Activated CD8-positive, alpha-beta memory T cell treated with anti-CD3 and anti-CD28 coated beads, Interleukin-2, amount 50 U/mL, for 24 hours (primary cell): ENCODE results near the gene RNF150.

Experiments used
- DNase-seq: peaks from one replicate; pipeline ENCODE4 v3.0.0-alpha.2; 2020; ENCODE audit errors: extremely low read depth

RNF150 gene

DNA sequence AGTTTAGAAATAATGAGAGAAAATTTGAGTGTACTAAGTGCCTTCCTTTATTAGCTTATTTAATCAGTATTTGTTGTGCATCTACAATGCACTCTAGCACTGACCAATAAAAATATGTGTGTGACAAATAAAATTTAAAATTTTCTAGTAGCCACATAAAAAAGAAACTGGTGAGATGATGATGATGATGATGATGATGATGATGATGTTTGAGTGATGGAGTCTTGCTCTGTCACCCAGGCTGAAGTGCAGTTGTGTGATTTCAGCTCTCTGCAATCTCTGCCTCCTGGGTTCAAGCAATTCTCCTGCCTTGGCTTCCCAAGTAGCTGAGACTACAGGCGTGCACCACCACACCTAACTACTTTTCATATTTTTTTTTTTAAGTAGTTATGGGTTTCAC lies 110.2 kb downstream of the RNF150 start:
- DNase-seq = no peak

DNA sequence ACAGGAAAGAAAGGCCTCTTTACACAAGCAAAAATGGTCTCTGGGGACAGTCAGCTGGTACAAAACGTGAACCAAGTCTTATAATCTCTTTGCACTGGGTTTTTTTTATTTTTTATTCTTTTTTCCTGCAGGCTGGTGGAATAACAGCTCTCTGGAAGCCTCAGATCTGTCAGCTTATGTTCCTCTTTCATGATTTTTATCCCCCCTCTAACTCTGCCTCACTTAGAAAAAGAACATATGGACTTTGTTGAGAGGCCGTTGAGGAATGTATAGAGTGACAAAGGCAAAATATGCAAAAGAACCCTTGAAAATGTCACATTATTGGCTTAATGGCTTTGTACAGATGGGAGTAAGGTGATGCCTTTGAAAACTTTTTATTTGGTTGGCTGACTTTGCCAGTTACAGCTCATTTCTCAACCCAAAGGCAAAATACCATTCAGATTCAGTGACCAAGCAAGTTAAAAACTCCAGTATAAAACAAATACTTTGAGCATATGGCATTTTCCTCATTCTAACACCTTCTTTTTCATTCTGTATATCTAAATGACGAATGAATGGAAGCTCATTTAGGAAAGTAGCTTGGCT lies 111.1 kb downstream of the RNF150 start:
- no peak for DNase-seq

DNA sequence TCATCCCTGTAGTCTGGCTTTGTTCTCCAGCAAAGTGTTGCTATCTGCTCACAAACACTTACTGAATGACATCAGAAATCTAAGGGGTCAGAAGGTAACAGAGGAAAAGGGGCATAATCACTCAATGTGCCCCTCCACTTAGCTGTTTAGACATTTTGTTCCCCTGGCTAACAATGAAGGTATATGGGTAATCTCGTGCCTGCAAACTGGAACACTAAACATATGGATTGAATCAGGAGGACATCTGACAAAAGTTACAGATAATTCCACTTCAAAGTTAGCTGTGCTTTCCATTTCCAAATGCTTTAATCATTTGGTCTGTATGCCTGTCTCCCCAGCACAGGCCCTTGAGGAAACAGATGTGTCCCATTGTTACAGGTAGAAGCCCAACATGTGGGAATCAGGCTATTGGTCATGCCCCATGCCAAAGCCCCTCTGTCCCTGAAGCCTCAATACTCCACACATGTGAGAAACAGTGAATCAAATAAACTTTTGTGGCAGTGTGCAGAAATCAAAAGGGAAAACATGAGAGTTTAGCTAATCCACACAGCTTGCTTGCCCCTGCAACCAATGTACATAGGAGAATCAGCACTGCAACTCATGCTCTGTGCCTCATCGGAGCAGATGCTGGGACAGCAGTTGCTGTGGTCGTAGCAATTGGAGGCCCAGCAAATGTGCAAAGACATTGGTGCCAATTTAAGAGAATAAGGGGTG lies 111.7 kb downstream of the RNF150 start:
- no peak for DNase-seq

DNA sequence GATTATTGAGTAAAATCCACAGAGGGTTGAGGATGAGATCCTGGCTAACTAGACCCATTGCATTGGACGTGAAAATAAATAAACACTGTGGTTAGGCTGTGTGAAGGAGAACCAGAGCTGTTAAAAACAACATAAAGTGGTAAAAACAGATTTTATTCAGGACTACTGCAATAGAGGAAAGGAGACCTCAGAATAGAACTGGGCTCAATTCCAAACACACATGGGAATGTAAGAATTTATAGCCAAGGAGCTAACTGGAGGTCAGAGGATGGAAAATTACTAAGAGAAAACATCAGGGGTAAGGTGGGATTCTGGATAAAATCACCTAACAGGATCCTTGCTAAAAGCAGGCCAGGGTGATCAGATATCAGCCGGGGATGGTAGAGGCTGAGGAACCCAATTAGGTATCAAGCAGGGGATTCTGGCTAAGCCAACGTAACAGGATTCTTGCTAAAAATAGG lies 112.4 kb downstream of the RNF150 start:
- DNase-seq = no peak

DNA sequence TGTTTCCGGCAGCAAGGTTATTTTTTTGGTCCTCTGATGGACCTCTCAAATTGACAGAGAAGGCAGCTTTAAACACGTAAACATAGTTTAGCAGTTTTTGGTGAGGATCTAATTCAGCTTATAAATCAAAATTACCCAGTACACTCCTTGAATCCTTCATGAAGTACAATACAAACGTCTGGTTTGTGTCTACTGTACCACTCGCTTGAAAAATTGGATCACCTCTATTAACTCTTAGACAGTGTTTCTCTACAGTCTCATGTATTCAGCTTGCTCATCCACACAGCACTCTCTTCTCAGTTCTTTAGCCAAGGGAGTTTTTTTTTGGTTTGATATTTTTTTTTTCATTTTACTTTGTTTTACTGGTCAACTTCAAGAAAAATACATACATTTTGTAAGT lies 113.5 kb downstream of the RNF150 start:
- no peak for DNase-seq

DNA sequence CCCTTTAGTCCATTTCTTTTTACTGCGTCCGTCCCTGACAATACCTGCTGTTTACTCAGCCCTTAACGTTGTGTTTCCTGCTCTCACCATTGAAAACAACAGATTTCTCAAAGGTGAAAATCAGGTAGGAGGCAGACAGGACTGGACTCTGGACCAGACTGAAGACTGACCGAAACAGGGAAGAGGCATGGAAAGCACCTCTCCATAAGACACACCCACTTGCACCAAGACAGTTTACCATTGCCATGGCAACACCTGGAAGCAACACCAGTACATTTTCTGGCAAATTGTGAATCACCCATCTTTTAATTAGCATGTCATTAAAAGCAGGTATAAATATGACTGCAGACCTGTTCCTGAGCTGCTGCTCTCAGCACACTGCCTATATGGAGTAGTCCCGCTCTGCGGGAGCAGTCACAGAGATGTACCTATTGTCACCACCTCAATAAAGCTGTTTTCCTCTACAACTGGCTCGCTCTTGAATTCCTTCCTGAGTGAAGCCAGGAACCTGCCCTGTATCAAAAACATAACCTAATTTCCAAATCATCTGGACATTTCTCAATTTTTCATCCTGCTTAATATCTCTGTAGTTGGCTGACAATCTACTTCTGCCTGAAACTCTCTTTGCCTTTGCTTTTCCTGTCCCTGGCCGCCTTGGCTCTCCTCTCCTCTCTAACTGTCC lies 117.0 kb downstream of the RNF150 start:
- DNase-seq = no peak

DNA sequence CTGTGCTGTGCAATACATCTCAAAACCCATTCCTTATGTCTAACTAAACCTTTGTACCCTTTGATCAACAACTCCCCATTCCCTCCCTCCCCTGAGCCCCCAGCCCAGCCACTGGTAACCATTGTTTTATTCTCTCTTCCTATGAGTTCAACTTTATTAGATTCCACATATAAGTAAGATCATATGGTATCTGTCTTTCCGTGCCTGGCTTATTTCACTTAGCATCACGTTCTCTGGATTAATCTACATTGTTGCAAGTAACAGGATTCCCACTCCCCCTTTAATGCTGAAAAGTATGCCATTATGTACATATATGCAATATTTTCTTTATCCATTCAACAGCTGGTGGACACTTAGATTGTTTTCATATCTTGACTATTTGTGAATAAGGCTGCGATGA lies 119.4 kb downstream of the RNF150 start:
- no peak for DNase-seq

DNA sequence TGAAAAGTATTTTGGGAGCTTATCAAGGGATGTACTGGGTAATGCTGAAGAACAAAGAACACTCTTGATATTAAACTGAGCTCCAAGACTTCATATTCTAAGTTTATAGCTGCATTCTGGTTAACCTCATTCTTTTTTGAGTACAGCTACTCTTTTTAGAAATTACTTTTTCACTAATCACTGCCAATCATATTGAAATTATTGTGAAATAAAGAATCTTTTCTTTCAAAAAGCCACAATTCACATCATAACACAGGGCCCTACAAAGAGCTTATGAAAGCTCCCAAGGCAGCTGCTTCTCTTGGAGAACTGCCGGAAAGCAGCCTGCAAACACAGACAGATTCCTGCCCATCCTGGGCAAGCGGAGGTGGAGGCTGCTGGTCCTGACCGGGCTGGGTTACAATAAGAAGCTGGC lies 121.4 kb downstream of the RNF150 start:
- DNase-seq = no peak

DNA sequence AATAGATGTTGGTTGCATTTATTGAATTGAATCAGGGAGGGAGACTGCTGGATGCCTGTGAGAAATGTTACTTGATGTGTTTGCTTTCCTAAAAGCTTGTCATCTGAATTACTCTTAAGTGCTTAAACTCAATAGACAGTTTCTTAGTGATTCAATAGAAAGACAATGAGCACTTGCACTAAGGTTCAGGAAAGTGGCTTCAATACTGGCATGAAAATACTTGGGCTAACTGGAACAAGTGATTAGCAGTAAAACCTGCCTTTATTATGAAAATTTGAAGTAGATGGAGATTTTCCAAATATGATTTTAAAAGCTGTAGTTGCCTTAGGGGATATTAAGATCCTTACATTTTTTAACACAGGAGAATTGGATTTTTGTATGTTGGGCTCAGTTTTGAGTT lies 123.3 kb downstream of the RNF150 start:
- DNase-seq = no peak

DNA sequence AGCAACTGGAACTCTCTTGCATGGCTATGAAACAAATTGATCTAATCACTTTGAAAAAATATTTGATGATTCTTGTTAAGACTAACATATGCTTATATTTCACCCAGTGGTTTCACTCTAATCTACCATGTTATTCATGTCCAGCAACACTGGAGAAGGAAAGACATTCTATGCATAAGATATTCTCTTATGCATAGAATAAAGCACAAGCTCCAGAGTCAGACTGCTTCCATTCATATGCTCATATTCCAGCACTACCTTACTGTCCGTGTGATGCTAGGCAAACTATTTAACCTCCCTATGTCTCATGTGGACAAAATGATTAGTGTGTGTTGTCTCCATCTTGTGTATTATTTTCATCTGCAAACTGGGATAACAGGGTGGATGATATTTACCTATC lies 124.1 kb downstream of the RNF150 start:
- no peak for DNase-seq

DNA sequence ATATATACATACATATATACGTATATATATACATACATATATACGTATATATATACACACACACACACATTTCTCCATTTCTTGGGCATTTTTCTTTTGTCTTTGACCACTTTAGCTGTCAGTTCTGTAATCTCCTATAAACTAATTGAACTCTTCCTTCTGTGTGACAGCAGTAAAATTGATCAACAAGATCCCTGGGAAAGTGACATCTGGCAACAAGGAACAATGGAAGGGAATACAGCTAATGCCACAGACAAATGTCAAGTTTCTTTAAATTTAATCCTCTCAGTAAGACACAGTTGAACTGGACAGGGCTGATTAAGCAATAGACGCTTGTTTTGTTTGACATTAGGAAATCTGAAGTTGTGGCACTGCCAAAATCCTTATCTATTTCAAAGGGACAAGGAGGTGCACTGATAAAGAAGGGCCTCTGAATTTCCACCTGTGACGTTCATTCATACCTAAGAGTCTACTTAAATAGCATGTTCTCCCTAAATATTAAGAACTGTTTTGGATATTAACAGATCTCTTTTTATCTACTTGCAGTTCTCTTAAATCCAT lies 126.9 kb downstream of the RNF150 start:
- DNase-seq = no peak

DNA sequence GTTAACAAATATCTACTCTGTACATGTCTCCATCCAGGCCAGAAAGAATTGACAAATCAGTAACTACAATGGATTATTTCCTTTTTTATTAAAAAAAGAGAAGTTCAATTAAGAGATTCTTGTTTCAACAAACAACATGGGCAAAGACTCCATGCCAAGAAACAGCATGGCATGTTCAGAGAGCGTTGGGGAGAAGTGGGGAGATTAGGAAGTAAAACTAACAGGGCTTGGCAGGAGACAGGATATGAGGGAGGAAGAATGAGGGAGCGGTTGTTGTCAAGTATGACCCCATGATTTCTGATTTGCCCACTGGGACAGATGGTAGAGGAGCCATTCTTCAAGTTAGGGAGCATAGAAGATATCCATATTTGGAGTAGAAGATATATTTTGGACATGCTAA lies 128.4 kb downstream of the RNF150 start:
- DNase-seq = no peak

DNA sequence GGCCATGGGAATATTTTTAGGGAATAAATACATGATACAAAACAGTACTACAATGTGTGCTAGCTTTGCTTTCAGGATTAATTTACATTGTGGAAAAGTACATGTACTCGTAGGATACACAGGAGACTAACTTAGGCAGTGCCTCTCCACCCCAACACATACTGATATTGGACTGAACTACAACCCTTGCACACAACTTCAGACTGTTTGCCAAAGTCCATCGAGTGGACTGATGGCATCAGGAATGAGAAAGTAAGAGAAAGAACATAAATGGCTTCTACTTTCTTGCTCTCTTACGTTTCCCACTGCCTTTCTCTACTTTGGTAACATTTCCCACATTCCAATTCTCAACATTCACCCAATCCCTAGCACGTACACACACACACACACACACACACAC lies 130.1 kb downstream of the RNF150 start:
- no peak for DNase-seq

DNA sequence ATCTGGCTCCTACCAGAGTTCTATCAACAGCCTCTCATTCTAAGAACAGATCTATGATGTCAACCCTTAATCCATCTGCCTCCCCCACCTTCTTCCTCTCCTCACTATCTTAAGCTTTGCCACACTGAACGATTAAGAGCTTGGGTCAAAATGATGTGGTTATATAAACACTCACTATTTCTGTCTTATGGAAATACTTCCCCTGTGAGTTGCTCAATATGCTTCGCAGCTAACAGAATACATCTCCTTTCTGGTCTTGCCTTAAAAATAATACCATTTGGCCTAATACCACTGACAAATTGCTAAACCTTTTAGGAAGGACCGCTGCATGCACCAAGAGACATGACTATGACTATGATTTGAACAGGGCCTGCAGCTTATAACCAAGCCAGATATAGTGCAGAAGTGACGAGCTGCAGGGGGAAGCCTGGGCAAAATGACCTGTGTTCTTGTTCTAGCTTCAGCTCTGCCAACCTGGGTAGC lies 130.9 kb downstream of the RNF150 start:
- DNase-seq = no peak

DNA sequence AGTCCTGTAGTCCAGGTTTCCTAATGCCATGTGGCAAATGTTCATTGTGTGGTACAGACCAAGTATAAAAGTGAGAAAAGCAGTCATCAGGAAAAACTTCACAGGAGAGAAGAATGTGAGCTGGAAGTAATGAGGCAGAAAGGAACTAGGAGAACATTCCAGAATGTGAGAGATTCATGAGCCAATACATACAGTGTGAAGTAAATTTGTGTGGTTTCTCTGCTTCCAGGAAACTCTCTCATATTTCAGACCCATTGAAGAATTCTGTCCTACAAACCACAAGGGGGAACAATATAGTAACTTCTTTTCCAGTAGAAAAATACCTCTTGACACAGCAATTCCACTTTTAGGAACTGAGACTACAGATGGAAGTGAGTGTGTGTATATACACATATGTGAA lies 136.5 kb downstream of the RNF150 start:
- no peak for DNase-seq

DNA sequence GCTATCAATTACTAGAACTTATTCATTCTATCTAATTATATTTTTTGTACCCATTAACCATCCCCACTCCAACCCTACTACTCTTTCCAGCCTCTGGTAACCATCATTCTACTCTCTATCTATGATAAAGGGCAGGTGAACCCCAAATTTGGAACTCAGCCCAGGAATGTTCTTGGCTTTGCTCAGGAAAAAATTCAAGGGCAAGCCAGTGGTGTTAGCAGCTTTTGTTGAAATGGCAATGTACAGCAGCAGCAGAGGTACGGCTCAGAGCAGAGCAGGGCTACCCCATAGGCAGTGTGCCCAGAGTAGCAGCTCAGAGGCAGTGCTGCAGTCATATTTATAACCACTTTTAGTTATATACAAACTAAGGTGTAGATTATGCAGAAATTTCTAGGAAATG lies 138.2 kb downstream of the RNF150 start:
- DNase-seq = no peak

DNA sequence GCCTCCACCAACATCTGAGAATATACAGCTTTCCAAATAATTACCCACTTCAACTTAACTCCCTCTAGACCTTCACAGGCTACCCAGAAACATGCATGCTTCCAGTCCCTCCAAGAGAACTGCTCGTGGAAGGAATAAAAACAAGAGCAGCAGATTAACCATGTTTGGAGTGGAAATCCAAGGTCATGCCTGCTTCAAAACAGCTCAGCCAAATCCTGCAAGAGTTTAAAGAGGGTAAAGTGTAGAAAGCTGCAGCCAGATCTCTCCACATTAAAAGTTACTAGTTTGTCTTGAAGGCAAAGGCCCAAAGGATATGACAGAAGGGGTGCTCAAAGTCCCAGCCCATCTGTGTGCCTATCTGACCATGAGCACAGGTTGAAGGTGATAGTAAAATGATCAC lies 139.3 kb downstream of the RNF150 start:
- DNase-seq = no peak

DNA sequence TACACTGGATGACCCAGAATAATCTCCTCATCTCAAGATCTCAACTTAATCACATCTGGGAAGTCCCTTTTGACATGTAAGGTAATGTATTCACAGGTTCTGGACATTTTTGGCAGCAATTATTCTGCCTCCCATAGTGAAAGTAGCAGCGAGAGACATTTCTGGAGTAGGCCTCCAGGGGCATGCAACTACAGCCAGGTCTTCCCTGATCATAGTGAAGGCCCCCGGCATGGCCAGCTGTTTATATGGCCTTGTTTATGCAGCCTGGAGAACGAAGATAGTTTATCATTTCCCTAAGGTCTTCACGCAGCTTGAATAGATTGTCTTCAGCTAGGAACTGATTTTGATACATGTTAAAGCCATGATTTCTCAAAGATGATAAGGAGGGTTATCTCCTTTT lies 139.9 kb downstream of the RNF150 start:
- DNase-seq = no peak

DNA sequence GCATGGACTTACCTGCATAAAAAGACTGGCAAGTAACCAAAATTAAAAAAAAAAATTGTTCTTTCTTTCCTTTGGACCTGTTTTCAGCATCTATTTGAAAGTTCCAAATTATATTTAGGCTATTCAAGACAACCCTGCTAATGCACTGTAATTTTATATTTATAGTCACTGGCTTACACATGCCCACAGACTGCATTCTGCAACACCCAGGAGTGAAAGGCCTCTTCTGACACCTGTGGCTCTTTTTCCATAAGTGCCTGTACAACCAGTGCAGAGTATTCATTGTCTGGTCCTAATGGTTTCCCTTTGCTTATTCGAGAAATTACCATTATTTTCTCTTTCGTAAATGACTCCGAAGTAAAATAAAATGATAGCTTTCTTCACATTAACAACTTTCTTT lies 143.3 kb downstream of the RNF150 start:
- DNase-seq = no peak

DNA sequence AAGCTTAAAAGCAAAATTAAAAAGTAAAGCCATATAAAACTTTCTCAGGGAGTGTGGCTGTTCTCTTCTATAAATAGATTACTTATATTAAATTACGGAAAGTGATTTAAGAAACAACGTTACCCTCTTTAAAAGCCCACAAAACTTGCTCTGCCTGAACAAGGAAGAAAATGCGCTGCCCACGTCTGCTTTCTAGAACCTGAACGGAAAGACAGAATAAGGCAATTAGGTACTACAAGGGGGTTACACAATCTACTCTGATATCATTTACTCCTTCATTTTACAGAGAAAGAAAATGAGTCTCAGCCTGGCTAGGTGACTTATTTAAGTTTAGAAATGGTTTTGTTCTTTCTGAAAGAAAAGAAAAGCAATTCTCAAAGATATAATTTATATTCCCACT lies 147.2 kb downstream of the RNF150 start:
- no peak for DNase-seq

DNA sequence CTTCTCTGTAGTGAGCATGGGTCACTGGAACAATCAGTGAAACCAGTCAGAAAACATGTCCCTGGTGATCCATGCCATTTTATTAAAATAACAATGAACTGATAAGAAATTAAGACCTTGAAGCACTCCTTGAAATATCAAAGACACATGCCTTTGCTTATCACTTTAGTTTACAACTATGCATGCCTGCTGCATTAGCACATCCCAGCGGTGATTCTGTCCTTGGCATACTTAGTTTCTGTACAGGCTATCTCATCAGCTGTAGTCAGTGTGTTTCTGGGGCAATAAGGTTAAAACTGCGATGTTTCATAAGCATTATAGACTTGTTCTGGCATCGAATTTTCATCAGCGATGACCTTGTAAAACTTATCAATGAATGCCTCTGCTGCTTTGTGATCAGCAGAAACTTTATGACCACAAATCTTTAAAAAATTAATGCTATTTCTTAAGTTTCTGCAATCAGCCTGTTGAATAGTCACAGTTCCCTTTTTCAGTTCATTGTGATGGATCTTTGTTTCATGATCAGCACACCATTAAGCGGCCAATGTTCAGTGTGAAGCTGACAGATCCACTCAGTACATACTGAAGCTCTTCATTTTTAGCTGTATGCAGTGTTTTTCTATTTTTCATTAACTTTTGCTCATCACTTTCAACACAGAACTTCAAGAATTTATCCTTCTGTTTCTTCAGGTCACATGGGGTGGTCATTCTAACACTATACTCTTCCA lies 150.5 kb downstream of the RNF150 start:
- no peak for DNase-seq
